ENCODE data around the gene XK.

Gene XK

GRCh38 chrX:37714479-37714878 lies 28.9 kb downstream of the XK start:
- H3K27me3 ChIP-seq (ENCODE audit: insufficient read depth, low read length), result no peaks in the 10 kb centered on the region
- no peaks in the 10 kb centered on the region for H3F3A ChIP-seq (ENCODE audit: insufficient read depth, low read length)
- H3K79me2 ChIP-seq (ENCODE audit: insufficient read depth, low read length), result no peaks in the 10 kb centered on the region
- no peaks in the 10 kb centered on the region for H3K9me2 ChIP-seq (ENCODE audit: low read depth, low read length)
- no peak overlapping the region for H3K9ac ChIP-seq (ENCODE audit: low read length)
- no peak overlapping the region for H3K4me2 ChIP-seq (ENCODE audit: low read length)
- no peaks in the 10 kb centered on the region for H3K36me3 ChIP-seq (ENCODE audit: insufficient read depth, low read length)
- H3K4me1 ChIP-seq (ENCODE audit: insufficient read depth, low read length, severe bottlenecking), result no peaks in the 10 kb centered on the region
- no peaks in the 10 kb centered on the region for H4K20me1 ChIP-seq (ENCODE audit: insufficient read depth, low read length)
- no peak for TF ChIP-seq EZH2 (IDR thresholded peaks at IDR 0.05; ENCODE audit: borderline replicate concordance, low read length)
- no peak for TF ChIP-seq CTCF (IDR thresholded peaks at IDR 0.05; ENCODE audit: low read length)
- H3K27ac ChIP-seq (ENCODE audit: low read depth, low read length, poor library complexity, severe bottlenecking), result no peak overlapping the region
- no peak overlapping the region for H3K4me3 ChIP-seq (ENCODE audit: low read depth, low read length, poor library complexity, severe bottlenecking)
- no peaks in the 10 kb centered on the region for H3K9me3 ChIP-seq (ENCODE audit: low read length)
- H2AFZ ChIP-seq (ENCODE audit: low read length), result no peak overlapping the region

GRCh38 chrX:37716602-37717001 lies 31.0 kb downstream of the XK start:
- H3K27me3 ChIP-seq (ENCODE audit: insufficient read depth, low read length), result no peaks in the 10 kb centered on the region
- no peak for TF ChIP-seq CTCF (IDR thresholded peaks at IDR 0.05; ENCODE audit: low read length)
- TF ChIP-seq EZH2 (IDR thresholded peaks at IDR 0.05; ENCODE audit: borderline replicate concordance, low read length), result no peak
- no peaks in the 10 kb centered on the region for H3K9me2 ChIP-seq (ENCODE audit: low read depth, low read length)
- H3K9me3 ChIP-seq (ENCODE audit: low read length), result no peaks in the 10 kb centered on the region
- H3K4me3 ChIP-seq (ENCODE audit: low read depth, low read length, poor library complexity, severe bottlenecking), result no peak overlapping the region
- H3K36me3 ChIP-seq (ENCODE audit: insufficient read depth, low read length), result no peaks in the 10 kb centered on the region
- no peak overlapping the region for H2AFZ ChIP-seq (ENCODE audit: low read length)
- H3K4me1 ChIP-seq (ENCODE audit: insufficient read depth, low read length, severe bottlenecking), result no peaks in the 10 kb centered on the region
- no peaks in the 10 kb centered on the region for H3K79me2 ChIP-seq (ENCODE audit: insufficient read depth, low read length)
- no peak overlapping the region for H3K27ac ChIP-seq (ENCODE audit: low read depth, low read length, poor library complexity, severe bottlenecking)
- H4K20me1 ChIP-seq (ENCODE audit: insufficient read depth, low read length), result no peaks in the 10 kb centered on the region
- no peak overlapping the region for H3K4me2 ChIP-seq (ENCODE audit: low read length)
- H3K9ac ChIP-seq (ENCODE audit: low read length), result no peak overlapping the region
- H3F3A ChIP-seq (ENCODE audit: insufficient read depth, low read length), result no peaks in the 10 kb centered on the region

GRCh38 chrX:37717708-37718107 lies 32.1 kb downstream of the XK start:
- H3K4me3 ChIP-seq (ENCODE audit: low read depth, low read length, poor library complexity, severe bottlenecking), result no peak overlapping the region
- no peak overlapping the region for H2AFZ ChIP-seq (ENCODE audit: low read length)
- no peak overlapping the region for H3K9ac ChIP-seq (ENCODE audit: low read length)
- H3K9me3 ChIP-seq (ENCODE audit: low read length), result no peaks in the 10 kb centered on the region
- H3K9me2 ChIP-seq (ENCODE audit: low read depth, low read length), result no peaks in the 10 kb centered on the region
- no peaks in the 10 kb centered on the region for H3F3A ChIP-seq (ENCODE audit: insufficient read depth, low read length)
- H3K27me3 ChIP-seq (ENCODE audit: insufficient read depth, low read length), result no peaks in the 10 kb centered on the region
- H3K79me2 ChIP-seq (ENCODE audit: insufficient read depth, low read length), result no peaks in the 10 kb centered on the region
- no peaks in the 10 kb centered on the region for H3K4me1 ChIP-seq (ENCODE audit: insufficient read depth, low read length, severe bottlenecking)
- H3K27ac ChIP-seq (ENCODE audit: low read depth, low read length, poor library complexity, severe bottlenecking), result no peak overlapping the region
- no peaks in the 10 kb centered on the region for H4K20me1 ChIP-seq (ENCODE audit: insufficient read depth, low read length)
- TF ChIP-seq CTCF (IDR thresholded peaks at IDR 0.05; ENCODE audit: low read length) (no peak), EZH2 (IDR thresholded peaks at IDR 0.05; ENCODE audit: borderline replicate concordance, low read length) (no peak)
- H3K36me3 ChIP-seq (ENCODE audit: insufficient read depth, low read length), result no peaks in the 10 kb centered on the region
- H3K4me2 ChIP-seq (ENCODE audit: low read length), result no peak overlapping the region
